Spleen (tissue), 7 donors: Measurements from ENCODE around the gene MED13L.

Source experiments
- POLR2A ChIP-seq, 3 donors: fragments of 450-650 bp; IDR thresholded peaks; one replicate each; pipeline ENCODE4 v1.5.1; 2017; ENCODE audit warnings: antibody characterized with exemption in 3 of 3, mild to moderate bottlenecking in 1 of 3
- POLR2AphosphoS5 ChIP-seq, 3 donors: sonication (generic); formaldehyde crosslinking; IDR thresholded peaks; one replicate each; pipeline ENCODE4 v1.5.1; 2017; ENCODE audit warnings: antibody characterized with exemption in 3 of 3
- TF ChIP-seq, protein P1 (sequence below), 11 experiments: fragments of 200-600 bp in 7 of 11; fragments of 450-650 bp in 4 of 11; sonication (generic) in 4 of 11; IDR thresholded peaks in 8 of 11; conservative IDR thresholded peaks in 3 of 11; 1 replicate in 7 of 11; 2 replicates in 4 of 11; pipeline versions ENCODE4 v1.4.0 to v1.8.0; 2016 to 2021; ENCODE audit warnings: antibody characterized with exemption in 11 of 11, inconsistent platforms in 4 of 11, mild to moderate bottlenecking in 1 of 11
- donor health status: DM: no; HTN: no; CAD: no; lungs with moderate emphysema.
- donor health status: DM: no; HTN: no; CAD: no.
- donor health status: DM: no; HTN: no; CAD: no.

DNA sequence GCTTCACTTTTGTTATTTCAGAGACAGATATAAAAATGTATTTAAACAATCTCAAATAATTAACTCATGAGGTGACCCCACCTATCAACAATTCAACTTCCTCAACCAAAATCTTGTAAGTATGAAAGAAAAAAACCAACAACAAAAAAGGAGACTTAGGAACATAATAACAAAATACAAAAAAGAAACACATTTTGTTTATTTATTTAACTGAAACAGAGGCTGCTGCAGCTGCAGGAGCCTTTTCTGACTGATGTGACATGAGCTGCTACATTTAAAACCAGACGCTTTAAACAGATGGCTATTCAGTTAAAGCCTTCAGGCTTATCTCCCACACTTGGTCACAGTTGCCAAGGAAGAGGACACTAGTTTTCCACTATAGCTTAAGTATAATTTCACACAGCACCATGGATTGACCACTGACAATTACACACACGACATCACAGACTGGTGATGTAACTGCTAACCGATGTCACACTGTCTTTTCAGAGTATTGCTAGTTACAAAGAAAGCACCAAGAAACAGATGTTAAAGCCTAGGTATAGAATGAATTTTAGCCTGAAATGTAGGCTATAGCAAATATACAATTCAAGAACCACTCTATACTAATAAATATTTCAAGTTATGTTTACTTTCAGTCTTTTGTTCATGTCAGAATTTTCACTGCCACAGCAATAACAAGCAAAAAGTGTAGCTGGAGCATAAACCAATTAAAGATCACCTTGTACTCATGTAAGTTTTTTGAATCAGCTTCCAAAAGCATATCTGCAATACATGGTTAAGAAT is 113.0 kb downstream of the MED13L start:
- TF ChIP-seq, protein P1, sequence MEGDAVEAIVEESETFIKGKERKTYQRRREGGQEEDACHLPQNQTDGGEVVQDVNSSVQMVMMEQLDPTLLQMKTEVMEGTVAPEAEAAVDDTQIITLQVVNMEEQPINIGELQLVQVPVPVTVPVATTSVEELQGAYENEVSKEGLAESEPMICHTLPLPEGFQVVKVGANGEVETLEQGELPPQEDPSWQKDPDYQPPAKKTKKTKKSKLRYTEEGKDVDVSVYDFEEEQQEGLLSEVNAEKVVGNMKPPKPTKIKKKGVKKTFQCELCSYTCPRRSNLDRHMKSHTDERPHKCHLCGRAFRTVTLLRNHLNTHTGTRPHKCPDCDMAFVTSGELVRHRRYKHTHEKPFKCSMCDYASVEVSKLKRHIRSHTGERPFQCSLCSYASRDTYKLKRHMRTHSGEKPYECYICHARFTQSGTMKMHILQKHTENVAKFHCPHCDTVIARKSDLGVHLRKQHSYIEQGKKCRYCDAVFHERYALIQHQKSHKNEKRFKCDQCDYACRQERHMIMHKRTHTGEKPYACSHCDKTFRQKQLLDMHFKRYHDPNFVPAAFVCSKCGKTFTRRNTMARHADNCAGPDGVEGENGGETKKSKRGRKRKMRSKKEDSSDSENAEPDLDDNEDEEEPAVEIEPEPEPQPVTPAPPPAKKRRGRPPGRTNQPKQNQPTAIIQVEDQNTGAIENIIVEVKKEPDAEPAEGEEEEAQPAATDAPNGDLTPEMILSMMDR (IDR thresholded peaks at IDR 0.05 in 8 of 11, conservative IDR thresholded peaks at IDR 0.05 in 3 of 11): no peak
- no peak for TF ChIP-seq POLR2A (IDR thresholded peaks at IDR 0.05)
- peak in 1 of 3 donors; percentile 13 for TF ChIP-seq POLR2AphosphoS5 (IDR thresholded peaks at IDR 0.05)
